SK-N-SH (cell line): ENCODE measurements around the gene SH3BP1. TPM values are rescaled to one million over a fixed set of nuclear protein-coding genes. Genes with fewer than 3 reads are reported as not detected.

Source experiments
- CHD2 ChIP-seq: fragments of 150-350 bp; IDR thresholded peaks from 2 replicates; pipeline ENCODE4 v1.6.1; 2018; ENCODE audit warnings: low read length; ENCODE audit not compliant: partially characterized antibody
- ELF1 ChIP-seq: IDR thresholded peaks from 2 replicates; pipeline ENCODE4 v1.4.0; 2012
- EZH2phosphoT487 ChIP-seq: fragments of 200-600 bp; sonication (generic); IDR thresholded peaks from 2 replicates; pipeline ENCODE4 v1.6.1; 2017; ENCODE audit warnings: low read depth, mixed run types, mild to moderate bottlenecking, antibody characterized with exemption, moderate library complexity, borderline replicate concordance
- FOXJ3 ChIP-seq: sonication (generic); formaldehyde crosslinking; IDR thresholded peaks from 2 replicates; pipeline ENCODE4 v1.5.1; 2020; ENCODE audit warnings: mild to moderate bottlenecking, missing genetic modification reagents
- FOXM1 ChIP-seq: IDR thresholded peaks from 2 replicates; pipeline ENCODE4 v1.4.0; 2012; ENCODE audit warnings: low read depth, mild to moderate bottlenecking
- IRF3 ChIP-seq: fragments of 150-350 bp; IDR thresholded peaks from 2 replicates; pipeline ENCODE4 v1.6.1; 2016; ENCODE audit warnings: mild to moderate bottlenecking, low read depth, low read length
- JUND ChIP-seq: IDR thresholded peaks from 2 replicates; pipeline ENCODE4 v1.4.0; 2012
- NFIC ChIP-seq: IDR thresholded peaks from 2 replicates; pipeline ENCODE4 v1.4.0; 2012; ENCODE audit warnings: borderline replicate concordance
- NRF1 ChIP-seq: IDR thresholded peaks from 2 replicates; pipeline ENCODE4 v1.6.1; 2012; ENCODE audit warnings: low read depth, mild to moderate bottlenecking, low read length
- PBX3 ChIP-seq: IDR thresholded peaks from 2 replicates; pipeline ENCODE4; 2012
- POLR2AphosphoS5 ChIP-seq: IDR thresholded peaks from 2 replicates; pipeline ENCODE4 v1.6.1; 2012; ENCODE audit warnings: low read depth, low read length
- RCOR1 ChIP-seq: fragments of 150-350 bp; IDR thresholded peaks from 2 replicates; pipeline ENCODE4 v1.6.1; 2017; ENCODE audit warnings: antibody characterized with exemption, low read length
- RFX5 ChIP-seq: IDR thresholded peaks from 2 replicates; pipeline ENCODE4 v1.6.1; 2012; ENCODE audit warnings: mild to moderate bottlenecking, improper control_type of control experiment, low read length
- RXRA ChIP-seq: IDR thresholded peaks from 2 replicates; pipeline ENCODE4 v1.4.0; 2012; ENCODE audit warnings: low read depth, mild to moderate bottlenecking, borderline replicate concordance
- TAF1 ChIP-seq: IDR thresholded peaks from 2 replicates; pipeline ENCODE4 v1.6.1; 2012; ENCODE audit warnings: low read depth, mild to moderate bottlenecking, low read length, moderate library complexity, borderline replicate concordance
- TCF12 ChIP-seq: IDR thresholded peaks from 2 replicates; pipeline ENCODE4 v1.4.0; 2012
- TEAD4 ChIP-seq: IDR thresholded peaks from 2 replicates; pipeline ENCODE4 v1.4.0; 2012; ENCODE audit warnings: mild to moderate bottlenecking, borderline replicate concordance; ENCODE audit not compliant: insufficient read depth
- USF1 ChIP-seq: IDR thresholded peaks from 2 replicates; pipeline ENCODE4 v1.4.0; 2012; ENCODE audit warnings: low read depth, borderline replicate concordance
- USF2 ChIP-seq: fragments of 150-350 bp; IDR thresholded peaks from 2 replicates; pipeline ENCODE4 v1.6.1; 2017; ENCODE audit warnings: antibody characterized with exemption, low read length, low read depth, borderline replicate concordance
- YY1 ChIP-seq: IDR thresholded peaks from 2 replicates; pipeline ENCODE4 v1.4.0; 2012; ENCODE audit warnings: low read depth, mild to moderate bottlenecking
- ZBTB33 ChIP-seq: IDR thresholded peaks from 2 replicates; pipeline ENCODE4 v1.4.0; 2012; ENCODE audit warnings: low read depth, borderline replicate concordance
- polyA plus RNA-seq, 3 experiments: library from polyadenylated mRNA; depleted of rRNA; stranded (reverse); fragments of >200 nt; gene quantifications; 2 replicates each; pipeline ENCODE4 v1.2.3, GENCODE V29; 2012

Gene SH3BP1
- polyA plus RNA-seq, 1 of the 3 experiments (the other 2 are of a cell fraction): 8.9 TPM

- no peak for TF ChIP-seq ZBTB33
- no peak for TF ChIP-seq JUND
- TF ChIP-seq EZH2phosphoT487: no peak
- TF ChIP-seq FOXJ3 (CRISPR knock-in tag): 0 out of 2 replicates have a peak, but pooled peaks have one; percentile 41
- peak; percentile 24; the same call in 1 of the 2 replicates for TF ChIP-seq IRF3
- TF ChIP-seq TCF12: no peak; the same call in 1 of the 2 replicates
- 0 out of 2 replicates have a peak, but pooled peaks have one; percentile 20 for TF ChIP-seq USF2
- no peak for TF ChIP-seq TEAD4
- TF ChIP-seq POLR2AphosphoS5: peak; percentile 67
- TF ChIP-seq RXRA: no peak
- TF ChIP-seq TAF1: peak; percentile 86
- TF ChIP-seq CHD2: peak; percentile 77
- TF ChIP-seq RCOR1: 0 out of 2 replicates have a peak, but pooled peaks have one; percentile 31
- TF ChIP-seq RFX5: no peak
- TF ChIP-seq FOXM1: no peak
- peak; percentile 45; the same call in 1 of the 2 replicates for TF ChIP-seq USF1
- TF ChIP-seq PBX3: no peak
- no peak for TF ChIP-seq YY1
- TF ChIP-seq NFIC: no peak
- TF ChIP-seq ELF1: peak; percentile 94
- no peak for TF ChIP-seq NRF1
Measured at GRCh38 chr22:37686002-37686982, 46.8 kb downstream of the SH3BP1 start, which contains the start of gene NOL12 (continued).
